Measurements from ENCODE around the gene SLC26A11.

DNA sequence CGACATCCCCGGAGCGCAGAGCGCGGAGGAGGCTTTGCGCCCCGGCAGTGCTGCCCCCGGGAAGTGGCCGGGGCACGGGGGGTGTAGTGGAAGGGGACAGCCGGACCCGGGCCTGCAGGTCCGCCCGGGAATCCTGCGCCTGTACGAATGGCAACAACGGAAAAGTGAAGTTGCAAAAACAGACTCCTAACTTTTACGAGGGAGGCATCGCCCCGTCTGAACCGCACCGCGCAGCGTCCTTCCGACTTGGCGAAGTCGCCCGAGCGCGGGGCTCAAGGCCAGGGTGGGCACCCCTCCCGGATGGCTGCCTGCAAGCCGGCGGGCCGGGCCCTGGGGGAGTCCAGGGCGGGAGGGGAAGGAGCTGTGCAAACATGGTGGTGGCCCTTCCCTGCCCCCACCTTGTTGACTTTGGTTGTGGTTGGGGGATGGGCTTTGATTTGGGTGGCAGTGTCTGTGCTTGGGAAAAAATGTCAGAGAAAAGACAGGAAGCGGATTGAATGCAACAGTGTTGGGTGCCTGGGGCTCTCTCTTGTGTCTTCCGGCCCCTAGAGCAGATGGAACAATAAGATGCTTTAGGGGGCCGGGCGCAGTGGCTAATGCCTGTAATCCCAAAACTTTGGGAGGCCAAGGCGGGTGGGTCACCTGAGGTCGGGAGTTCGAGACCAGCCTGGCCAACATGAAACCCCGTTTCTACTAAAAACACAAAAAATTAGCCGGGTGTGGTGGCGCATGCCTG is 41.1 kb downstream of the SLC26A11 start:
- TF ChIP-seq CTCF (conservative IDR thresholded peaks at IDR 0.05 in 1 of 2, IDR thresholded peaks at IDR 0.05 in 1 of 2; ENCODE audit: extremely low read depth in 1 of 2, insufficient read depth in 1 of 2, low read depth in 1 of 2, low read length in 2 of 2) = no peak
- no peak for TF ChIP-seq EZH2 (IDR thresholded peaks at IDR 0.05; ENCODE audit: borderline replicate concordance, low read length)
